ENCODE results near the gene PRPF4.

PRPF4 gene

GRCh38 chr9:113315231-113315630 is 39.8 kb downstream of the PRPF4 start:
- no peak for DNase-seq

- no peak for DNase-seq
These were observed 40.6 kb downstream of the PRPF4 start for GRCh38 chr9:113316030-113316429.

GRCh38 chr9:113317777-113318176 is 42.3 kb downstream of the PRPF4 start:
- DNase-seq: no peak

- no peak for DNase-seq
These were observed 43.6 kb downstream of the PRPF4 start for GRCh38 chr9:113319054-113319453.

GRCh38 chr9:113320051-113320450 is 44.6 kb downstream of the PRPF4 start:
- no peak for DNase-seq

GRCh38 chr9:113322671-113323070 is 47.2 kb downstream of the PRPF4 start:
- no peak for DNase-seq

GRCh38 chr9:113326230-113326629 is 50.8 kb downstream of the PRPF4 start:
- DNase-seq: no peak

- no peak for DNase-seq
These were observed 52.8 kb downstream of the PRPF4 start for GRCh38 chr9:113328045-113328782.

- no peak for DNase-seq
These were observed 56.3 kb downstream of the PRPF4 start for GRCh38 chr9:113331780-113332179.

- no peak for DNase-seq
These were observed 62.3 kb downstream of the PRPF4 start for GRCh38 chr9:113337714-113338113.

GRCh38 chr9:113340011-113340699 is 64.7 kb downstream of the PRPF4 start, which contains the start of gene WDR31:
Gene WDR31, minus strand, starts transcription at chr9:113340275. Its CDS starts 8,253 bp downstream, at chr9:113332022.
- DNase-seq: peak; percentile 33 to 85 (median 57)

GRCh38 chr9:113341712-113342410 is 66.4 kb downstream of the PRPF4 start:
- peak in 1 of 5 donors; percentile 25 for DNase-seq
